Endometrial microvascular endothelial cells (primary cell): ENCODE data around the gene FBXO48. TPM values are rescaled to one million over a fixed set of nuclear protein-coding genes. Genes with fewer than 3 reads are reported as not detected.

Experiments
- in situ Hi-C: cut with HindIII; loops from 2 replicates; pipeline ENCODE4 v1.10.0; 2017; ENCODE audit warnings: low sequenced_read_pairs, low pct_unique_long_range_greater_than_20kb; ENCODE audit errors: inconsistent ontology term
- total RNA-seq: library from RNA; depleted of rRNA; stranded (reverse); fragments of >200 nt; gene quantifications from one replicate; pipeline ENCODE4 v1.2.3, GENCODE V29; 2015; ENCODE audit errors: inconsistent ontology term

FBXO48 gene
- total RNA-seq, 1 donor from 2014 or later: 1.8 TPM

- in situ Hi-C loops: no loop called here
Observed at GRCh38 chr2:68475576-68475975, 8.5 kb upstream of the FBXO48 start.

GRCh38 chr2:68475110-68475509, 8.0 kb upstream of the FBXO48 start:
- in situ Hi-C loops: no loop called here

- in situ Hi-C loops: no loop called here
Observed at GRCh38 chr2:68472796-68473414, 5.8 kb upstream of the FBXO48 start.

DNA sequence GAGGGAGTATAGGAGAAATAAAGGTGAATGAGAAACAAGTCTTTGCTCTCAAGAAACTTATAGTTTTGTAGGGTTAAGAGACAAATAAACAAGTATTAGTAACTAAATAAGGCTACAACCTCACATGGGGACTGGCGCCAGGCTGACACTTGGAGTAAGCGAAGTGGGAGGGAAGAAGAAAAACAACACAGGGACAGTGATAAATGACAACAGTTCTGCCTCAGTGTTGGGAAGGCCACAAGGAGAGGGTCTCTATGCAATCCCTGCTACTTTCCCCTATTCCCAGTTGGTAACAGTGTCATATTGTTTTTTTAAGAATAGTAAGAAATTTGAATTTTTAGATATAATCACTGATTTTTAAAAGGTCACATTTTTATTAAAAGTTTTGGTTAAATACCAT, 4.3 kb upstream of the FBXO48 start:
- in situ Hi-C loops: no loop called here

- in situ Hi-C loops: no loop called here
Observed at GRCh38 chr2:68469935-68470334, 2.8 kb upstream of the FBXO48 start.

- in situ Hi-C loops: no loop called here
Observed at GRCh38 chr2:68468801-68469200, 1.7 kb upstream of the FBXO48 start.

GRCh38 chr2:68466778-68467076, 367 bp downstream of the FBXO48 start:
- in situ Hi-C loops: no loop called here

GRCh38 chr2:68466361-68466777, 725 bp downstream of the FBXO48 start:
- in situ Hi-C loops: no loop called here

- in situ Hi-C loops: no loop called here
Observed at GRCh38 chr2:68465081-68465916, 1.8 kb downstream of the FBXO48 start.

DNA sequence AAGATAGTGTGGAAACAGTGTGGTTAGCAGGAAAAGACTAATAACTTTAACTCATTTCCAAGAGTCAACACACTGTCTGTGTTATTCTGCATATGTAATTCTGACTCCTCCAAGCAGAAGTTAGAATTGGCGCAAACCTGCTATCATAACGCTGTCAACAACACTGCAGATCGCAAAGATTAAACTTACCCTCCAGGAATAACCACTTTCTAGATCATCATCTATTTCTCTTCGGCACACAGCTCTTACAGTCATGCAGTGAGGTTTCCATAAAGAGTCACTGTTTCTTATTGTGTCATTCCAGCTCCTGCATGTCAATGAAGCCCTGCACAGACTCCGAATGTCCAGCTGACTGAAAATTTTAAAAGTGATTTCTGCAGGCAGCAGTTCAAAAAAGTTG, 2.4 kb downstream of the FBXO48 start:
- in situ Hi-C loops: no loop called here

DNA sequence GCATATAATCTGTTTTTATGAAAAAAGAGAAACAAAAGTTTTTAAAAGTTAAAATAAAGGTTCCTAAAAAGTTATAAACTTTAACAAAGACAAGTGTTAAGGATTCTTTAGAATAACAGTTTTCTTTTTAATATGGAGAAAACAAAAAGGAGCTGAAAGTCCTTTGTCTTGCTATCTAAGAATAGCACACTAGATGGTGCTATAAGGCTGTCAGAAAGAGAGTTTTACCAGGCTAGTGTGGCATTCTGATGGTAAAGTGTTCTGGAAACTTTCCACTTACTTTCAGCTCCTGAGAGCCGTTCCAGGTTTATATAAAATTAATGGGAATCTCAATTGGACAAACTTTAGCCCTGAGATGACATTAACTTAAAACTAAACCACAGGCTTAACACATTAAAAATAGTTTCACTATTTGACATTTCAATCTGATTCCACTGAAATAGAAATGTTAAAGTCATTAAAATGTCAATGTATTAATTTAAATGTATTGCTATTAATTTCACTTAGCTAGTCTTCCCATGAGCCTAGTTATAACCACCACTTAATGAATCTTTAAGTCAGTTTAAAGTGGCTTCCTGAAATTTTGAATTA, 3.7 kb downstream of the FBXO48 start:
- in situ Hi-C loops: no loop called here

GRCh38 chr2:68458981-68459380, 8.1 kb downstream of the FBXO48 start:
- in situ Hi-C loops: no loop called here

GRCh38 chr2:68456198-68456597, 10.9 kb downstream of the FBXO48 start:
- in situ Hi-C loops: no loop called here

GRCh38 chr2:68454719-68455118, 12.4 kb downstream of the FBXO48 start:
- in situ Hi-C loops: no loop called here

GRCh38 chr2:68453761-68454360, 13.2 kb downstream of the FBXO48 start:
- in situ Hi-C loops: no loop called here

DNA sequence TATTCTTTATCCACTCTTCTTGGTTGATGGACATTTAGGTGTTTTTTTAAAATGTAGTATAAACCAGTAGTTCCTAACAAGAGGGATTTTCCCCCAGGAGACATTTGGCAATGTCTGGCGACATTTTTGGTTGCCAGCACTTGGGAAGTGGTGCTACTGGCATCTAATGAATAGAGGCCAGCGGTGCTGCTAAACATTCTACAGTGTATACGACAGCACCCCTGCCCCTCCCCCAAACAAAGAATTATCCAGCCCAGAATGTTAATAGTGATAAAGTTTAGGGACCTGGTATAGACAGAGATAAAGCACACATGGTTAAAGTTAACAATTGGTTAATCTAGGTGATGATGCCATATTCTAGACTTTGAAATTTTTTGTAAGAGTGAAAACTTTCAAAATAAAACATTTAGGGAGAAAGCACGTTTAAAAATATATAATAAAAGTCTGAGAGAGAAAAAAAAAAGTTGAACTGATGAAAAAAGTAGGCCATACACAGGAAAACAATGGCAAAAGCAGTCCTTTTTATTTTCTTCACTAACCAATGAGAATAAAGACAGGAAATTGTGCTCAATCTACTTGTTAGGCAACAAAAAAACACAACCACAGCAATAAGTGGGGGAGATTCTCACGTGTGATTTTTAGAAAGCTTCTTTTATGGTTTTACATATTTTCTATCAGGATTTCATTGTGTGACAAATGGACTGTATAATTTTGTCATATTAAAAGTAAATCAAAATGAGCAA, 14.8 kb downstream of the FBXO48 start:
- in situ Hi-C loops: no loop called here

- in situ Hi-C loops: no loop called here
Observed at GRCh38 chr2:68448671-68449653, 18.1 kb downstream of the FBXO48 start.

- in situ Hi-C loops: no loop called here
Observed at GRCh38 chr2:68447118-68447517, 20.0 kb downstream of the FBXO48 start.
